HepG2 (cell line): ENCODE results near the gene DCDC2C. TPM values are rescaled to one million over a fixed set of nuclear protein-coding genes. Genes with fewer than 3 reads are reported as not detected.
A peak's percentile ranks its signal among the peaks of the same experiment; 100 is the strongest.

Experiments
- ATAC-seq: fragments of 200-7000 bp; cut with Tn5 transposase; 3 replicates; pipeline ENCODE4 v1.9.1; 2020; ENCODE audit warnings: mild to moderate bottlenecking, moderate library complexity
- BruUV-seq: library from RNA; stranded (reverse); fragments of 400-500 nt; replicated peaks from 2 replicates; lab custom pipeline; 2021; lab: Mats Ljungman, UMichigan
- CTCF ChIA-PET: fragments of 300-600 bp; formaldehyde crosslinking; extraction: SDS; loops from one replicate; lab custom pipeline; 2021; ENCODE audit warnings: low total read pairs, inconsistent platforms, low intra/inter-chr PET ratio; lab: Yijun Ruan, JAX
- POLR2A ChIA-PET: fragments of 350-600 bp; sonication (Branson Sonifier 250); formaldehyde crosslinking; loops from one replicate; lab custom pipeline; 2020; ENCODE audit warnings: antibody characterized with exemption, inconsistent platforms; lab: Yijun Ruan, JAX
- DNase-seq: peaks from one replicate; pipeline ENCODE4 v3.0.0-alpha.2; 2015; ENCODE audit warnings: low spot score
- FAIRE-seq: peaks from 3 replicates; lab custom pipeline; 2011; peaks lifted over from hg19 to GRCh38; lab: Jason Lieb, UNC
- H2AFZ ChIP-seq: one replicate; pipeline ENCODE4 v1.6.1; 2011; ENCODE audit warnings: low read length, inconsistent platforms
- H3K27ac ChIP-seq: fragments of 300-600 bp; 3 replicates; pipeline ENCODE4 v1.8.0; 2011; ENCODE audit warnings: mixed run types, mild to moderate bottlenecking, mixed read lengths, low read length, inconsistent platforms; ENCODE audit not compliant: insufficient read depth; ENCODE audit errors: extremely low read length
- H3K27me3 ChIP-seq, 2 experiments: fragments of 200-600 bp in 1 of 2; 2 replicates in 1 of 2; 3 replicates in 1 of 2; pipeline versions ENCODE4 v1.6.0 to v1.8.0; 2011; ENCODE audit warnings: low read length in 2 of 2, mild to moderate bottlenecking in 2 of 2, moderate library complexity in 2 of 2, inconsistent platforms in 1 of 2; ENCODE audit not compliant: insufficient read depth in 2 of 2, control insufficient read depth in 1 of 2
- H3K36me3 ChIP-seq, 2 experiments: fragments of 200-600 bp in 1 of 2; replicated peaks in 1 of 2; 2 replicates in 1 of 2; 3 replicates in 1 of 2; pipeline versions ENCODE4 v1.5.1 to v1.8.0; 2011; ENCODE audit warnings: low read length in 2 of 2, inconsistent platforms in 1 of 2; ENCODE audit not compliant: insufficient read depth in 2 of 2, control insufficient read depth in 1 of 2
- H3K4me1 ChIP-seq: 2 replicates; pipeline ENCODE4 v1.5.1; 2012; ENCODE audit warnings: low read length, inconsistent platforms; ENCODE audit not compliant: insufficient read depth
- H3K4me2 ChIP-seq: 2 replicates; pipeline ENCODE4 v1.6.0; 2011; ENCODE audit warnings: low read depth, low read length, inconsistent platforms
- H3K4me3 ChIP-seq, 3 experiments: fragments of 200-600 bp in 1 of 3; sonication (generic), shearing (Covaris generic) in 1 of 3; replicated peaks in 1 of 3; 2 replicates each; pipeline ENCODE4 v1.5.1; 2011 to 2016; ENCODE audit warnings: low read length in 3 of 3, inconsistent platforms in 2 of 3, low read depth in 2 of 3, mild to moderate bottlenecking in 2 of 3, control low read depth in 1 of 3, mixed read lengths in 1 of 3; ENCODE audit not compliant: insufficient read depth in 1 of 3
- H3K79me2 ChIP-seq: one replicate; pipeline ENCODE4 v1.6.1; 2011; ENCODE audit warnings: low read length, inconsistent platforms; ENCODE audit not compliant: insufficient read depth
- H3K9ac ChIP-seq: 2 replicates; pipeline ENCODE4 v1.6.0; 2011; ENCODE audit warnings: mild to moderate bottlenecking, low read depth, low read length, inconsistent platforms; ENCODE audit not compliant: insufficient read depth
- H3K9me3 ChIP-seq: 2 replicates; pipeline ENCODE4 v1.5.1; 2012; ENCODE audit warnings: mild to moderate bottlenecking, low read length
- H4K20me1 ChIP-seq: 2 replicates; pipeline ENCODE4 v1.6.0; 2011; ENCODE audit warnings: inconsistent platforms, mild to moderate bottlenecking, low read length, moderate library complexity; ENCODE audit not compliant: insufficient read depth
- ARID5B ChIP-seq: IDR thresholded peaks from 2 replicates; pipeline ENCODE4 v1.4.0; 2020; ENCODE audit warnings: mild to moderate bottlenecking, missing genetic modification reagents
- CHD4 ChIP-seq: fragments of 200-600 bp; sonication (generic); IDR thresholded peaks from 2 replicates; pipeline ENCODE4 v1.7.0; 2017; ENCODE audit warnings: mild to moderate bottlenecking, low read length, borderline replicate concordance
- CREB3 ChIP-seq: sonication (generic); formaldehyde crosslinking; IDR thresholded peaks from 2 replicates; pipeline ENCODE4 v1.5.0; 2020; ENCODE audit warnings: missing genetic modification reagents
- DNMT3B ChIP-seq: conservative IDR thresholded peaks from 2 replicates; pipeline ENCODE4 v1.6.1; 2016; ENCODE audit warnings: missing biosample characterization, control low read depth
- ONECUT2 ChIP-seq: sonication (generic); formaldehyde crosslinking; IDR thresholded peaks from 2 replicates; pipeline ENCODE4 v1.4.0; 2020; ENCODE audit warnings: missing genetic modification reagents
- SYNCRIP ChIP-seq: fragments of 200-400 bp; formaldehyde crosslinking; IDR thresholded peaks from 2 replicates; pipeline ENCODE4 v1.6.1; 2018; ENCODE audit warnings: mild to moderate bottlenecking, low read depth, low read length; ENCODE audit not compliant: insufficient read depth
- TIGD3 ChIP-seq: sonication (generic); formaldehyde crosslinking; IDR thresholded peaks from 2 replicates; pipeline ENCODE4 v1.5.1; 2020; ENCODE audit warnings: mild to moderate bottlenecking, missing genetic modification reagents, borderline replicate concordance
- ZNF232 ChIP-seq: sonication (generic); formaldehyde crosslinking; IDR thresholded peaks from 2 replicates; pipeline ENCODE4 v1.4.0; 2020; ENCODE audit warnings: missing genetic modification reagents, borderline replicate concordance
- ZNF276 ChIP-seq: sonication (generic); formaldehyde crosslinking; IDR thresholded peaks from 2 replicates; pipeline ENCODE4 v1.4.0; 2020; ENCODE audit warnings: mild to moderate bottlenecking, low read depth, missing genetic modification reagents
- ZNF432 ChIP-seq: sonication (generic); formaldehyde crosslinking; IDR thresholded peaks from 2 replicates; pipeline ENCODE4 v1.5.0; 2020; ENCODE audit warnings: missing genetic modification reagents, mild to moderate bottlenecking, borderline replicate concordance
- WGBS: methylation state at CpG from one replicate; pipeline ENCODE4 v1.1.6; 2017; ENCODE audit warnings: low lambda C conversion rate; 5-methylcytosine and 5-hydroxymethylcytosine counted together
- in situ Hi-C: cut with HindIII; loops from 2 replicates; pipeline ENCODE4 v1.10.0; 2017; ENCODE audit warnings: low pct_unique_long_range_greater_than_20kb; ENCODE audit not compliant: extremely low pct_ligation_motif_present
- intact Hi-C: fragments of 100-400 bp; cut with micrococcal nuclease; formaldehyde crosslinking; loops from one replicate; pipeline ENCODE4 v1.10.0; 2022; ENCODE audit not compliant: unreplicated experiment
- polyA plus RNA-seq, 8 experiments: library from polyadenylated mRNA; depleted of rRNA in 3 of 8; stranded (reverse) in 7 of 8; unstranded in 1 of 8; fragments of >200 nt; fragmentation: Illumina TruSeq in 4 of 8; extraction: Trizol in 4 of 8; gene quantifications; 2 replicates each; pipeline versions ENCODE4 v1.2.1 to v1.2.3, GENCODE V29; 2011 to 2016; ENCODE audit warnings: low read depth in 4 of 8, missing spikeins in 1 of 8, mixed read lengths in 1 of 8; ENCODE audit not compliant: insufficient read depth in 1 of 8
- total RNA-seq, 5 experiments: library from RNA; depleted of rRNA; stranded (reverse); fragments of >200 nt; fragmentation: Illumina TruSeq; extraction: Trizol; gene quantifications; 2 replicates each; pipeline ENCODE4 v1.2.3, GENCODE V29; 2016; ENCODE audit warnings: low read depth in 1 of 5

The DCDC2C gene
- total and polyA plus RNA-seq, 2 of the 13 experiments (the other 11 are each of a cell fraction or from before 2014, with no cell fraction given): not detected

- H3K27ac ChIP-seq: no peak overlapping the region
- H2AFZ ChIP-seq: no peak overlapping the region
- POLR2A ChIA-PET: no interaction called here
- 25% methylated on average over 9 of the region's 9 CpGs for WGBS
- no peak for FAIRE-seq
- no peaks in the 10 kb centered on the region for H3K36me3 ChIP-seq
- CTCF ChIA-PET: no interaction called here
- ATAC-seq: peak; percentile 77
- H3K27me3 ChIP-seq: peaks cover 3 to 31% of the 10 kb centered on the region in 2 experiments; a peak in 3 of 5 replicates
- in situ Hi-C loops: no loop called here
- intact Hi-C loops: no loop called here
- H3K9ac ChIP-seq: no peak overlapping the region
- H3K4me2 ChIP-seq: 0 out of 2 replicates have a peak overlapping the region, but pooled peaks have one; percentile 3
- no peak for DNase-seq
- no TSS peak for BruUV-seq
- H4K20me1 ChIP-seq: no peaks in the 10 kb centered on the region
- H3K79me2 ChIP-seq: no peaks in the 10 kb centered on the region
- H3K9me3 ChIP-seq: no peaks in the 10 kb centered on the region
- no peak overlapping the region for H3K4me3 ChIP-seq
- peaks cover 13% of the 10 kb centered on the region for H3K4me1 ChIP-seq
- TF ChIP-seq TIGD3 (CRISPR knock-in tag) (no peak), ONECUT2 (CRISPR knock-in tag) (no peak), DNMT3B (CRISPR knock-in tag) (no peak), CREB3 (CRISPR knock-in tag) (no peak), ZNF232 (CRISPR knock-in tag) (no peak), CHD4 (no peak), ZNF276 (CRISPR knock-in tag) (no peak), ZNF432 (CRISPR knock-in tag) (no peak), ARID5B (CRISPR knock-in tag) (no peak), SYNCRIP (no peak)
These were observed 25.2 kb upstream of the DCDC2C start for GRCh38 chr2:3678212-3678611.
